ENCODE measurements around the gene ZNF365.

DNA sequence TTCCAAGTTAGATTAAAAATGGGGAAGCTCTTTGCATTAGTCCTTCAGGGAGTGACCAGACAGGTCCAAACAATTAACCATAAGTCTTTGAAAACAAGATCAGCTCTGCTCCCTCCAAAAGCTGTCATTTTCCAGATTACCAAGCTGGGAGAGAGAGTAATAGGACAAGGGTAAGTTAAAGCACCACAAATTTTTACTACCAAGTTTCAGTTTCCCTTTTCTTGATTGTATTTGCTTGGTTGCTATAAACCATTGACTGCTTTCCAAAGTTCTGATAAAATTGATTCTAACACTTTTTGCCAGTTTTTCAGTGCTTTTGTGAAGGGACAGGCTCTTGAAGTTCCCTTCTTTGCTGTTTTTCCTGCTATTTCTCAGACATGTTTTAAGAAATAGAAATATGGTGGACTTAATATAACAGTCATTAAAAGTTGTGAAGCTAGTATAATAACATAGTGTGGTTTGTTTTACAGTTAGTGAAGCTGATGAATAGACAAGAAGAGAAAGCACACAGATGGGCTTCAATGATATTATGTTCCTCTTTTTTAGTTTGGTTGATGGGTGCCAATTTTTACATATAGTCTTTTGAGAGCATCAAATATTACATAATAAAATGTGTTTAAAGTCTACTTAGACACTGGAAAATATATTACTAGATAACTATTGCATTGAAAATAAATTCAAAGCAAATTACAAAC is 40.0 kb upstream of the ZNF365 start:
- TF ChIP-seq ZFP30 (CRISPR knock-in tag; IDR thresholded peaks at IDR 0.05) = no peak
- TF ChIP-seq ESRRG (CRISPR knock-in tag; IDR thresholded peaks at IDR 0.05) = no peak
- no peak for TF ChIP-seq TOX (CRISPR knock-in tag; IDR thresholded peaks at IDR 0.05; ENCODE audit: borderline replicate concordance)
- TF ChIP-seq, protein P1, sequence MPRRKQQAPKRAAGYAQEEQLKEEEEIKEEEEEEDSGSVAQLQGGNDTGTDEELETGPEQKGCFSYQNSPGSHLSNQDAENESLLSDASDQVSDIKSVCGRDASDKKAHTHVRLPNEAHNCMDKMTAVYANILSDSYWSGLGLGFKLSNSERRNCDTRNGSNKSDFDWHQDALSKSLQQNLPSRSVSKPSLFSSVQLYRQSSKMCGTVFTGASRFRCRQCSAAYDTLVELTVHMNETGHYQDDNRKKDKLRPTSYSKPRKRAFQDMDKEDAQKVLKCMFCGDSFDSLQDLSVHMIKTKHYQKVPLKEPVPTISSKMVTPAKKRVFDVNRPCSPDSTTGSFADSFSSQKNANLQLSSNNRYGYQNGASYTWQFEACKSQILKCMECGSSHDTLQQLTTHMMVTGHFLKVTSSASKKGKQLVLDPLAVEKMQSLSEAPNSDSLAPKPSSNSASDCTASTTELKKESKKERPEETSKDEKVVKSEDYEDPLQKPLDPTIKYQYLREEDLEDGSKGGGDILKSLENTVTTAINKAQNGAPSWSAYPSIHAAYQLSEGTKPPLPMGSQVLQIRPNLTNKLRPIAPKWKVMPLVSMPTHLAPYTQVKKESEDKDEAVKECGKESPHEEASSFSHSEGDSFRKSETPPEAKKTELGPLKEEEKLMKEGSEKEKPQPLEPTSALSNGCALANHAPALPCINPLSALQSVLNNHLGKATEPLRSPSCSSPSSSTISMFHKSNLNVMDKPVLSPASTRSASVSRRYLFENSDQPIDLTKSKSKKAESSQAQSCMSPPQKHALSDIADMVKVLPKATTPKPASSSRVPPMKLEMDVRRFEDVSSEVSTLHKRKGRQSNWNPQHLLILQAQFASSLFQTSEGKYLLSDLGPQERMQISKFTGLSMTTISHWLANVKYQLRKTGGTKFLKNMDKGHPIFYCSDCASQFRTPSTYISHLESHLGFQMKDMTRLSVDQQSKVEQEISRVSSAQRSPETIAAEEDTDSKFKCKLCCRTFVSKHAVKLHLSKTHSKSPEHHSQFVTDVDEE (CRISPR knock-in tag; IDR thresholded peaks at IDR 0.05) = no peak
- TF ChIP-seq ZC3H10 (CRISPR knock-in tag; IDR thresholded peaks at IDR 0.05) = no peak
- no peak for TF ChIP-seq OSR1 (CRISPR knock-in tag; IDR thresholded peaks at IDR 0.05)
- no peak for TF ChIP-seq SNAI2 (CRISPR knock-in tag; IDR thresholded peaks at IDR 0.05)
- TF ChIP-seq BACH2 (CRISPR knock-in tag; IDR thresholded peaks at IDR 0.05; ENCODE audit: borderline replicate concordance) = no peak
- no peak for TF ChIP-seq ZNF70 (CRISPR knock-in tag; IDR thresholded peaks at IDR 0.05)
- TF ChIP-seq ARNTL (CRISPR knock-in tag; IDR thresholded peaks at IDR 0.05; ENCODE audit: borderline replicate concordance, low read depth) = no peak
- no peak for TF ChIP-seq CSDC2 (CRISPR knock-in tag; IDR thresholded peaks at IDR 0.05)
- TF ChIP-seq ZFP3 (CRISPR knock-in tag; IDR thresholded peaks at IDR 0.05) = no peak
- TF ChIP-seq, protein P2, sequence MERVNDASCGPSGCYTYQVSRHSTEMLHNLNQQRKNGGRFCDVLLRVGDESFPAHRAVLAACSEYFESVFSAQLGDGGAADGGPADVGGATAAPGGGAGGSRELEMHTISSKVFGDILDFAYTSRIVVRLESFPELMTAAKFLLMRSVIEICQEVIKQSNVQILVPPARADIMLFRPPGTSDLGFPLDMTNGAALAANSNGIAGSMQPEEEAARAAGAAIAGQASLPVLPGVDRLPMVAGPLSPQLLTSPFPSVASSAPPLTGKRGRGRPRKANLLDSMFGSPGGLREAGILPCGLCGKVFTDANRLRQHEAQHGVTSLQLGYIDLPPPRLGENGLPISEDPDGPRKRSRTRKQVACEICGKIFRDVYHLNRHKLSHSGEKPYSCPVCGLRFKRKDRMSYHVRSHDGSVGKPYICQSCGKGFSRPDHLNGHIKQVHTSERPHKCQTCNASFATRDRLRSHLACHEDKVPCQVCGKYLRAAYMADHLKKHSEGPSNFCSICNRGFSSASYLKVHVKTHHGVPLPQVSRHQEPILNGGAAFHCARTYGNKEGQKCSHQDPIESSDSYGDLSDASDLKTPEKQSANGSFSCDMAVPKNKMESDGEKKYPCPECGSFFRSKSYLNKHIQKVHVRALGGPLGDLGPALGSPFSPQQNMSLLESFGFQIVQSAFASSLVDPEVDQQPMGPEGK (CRISPR knock-in tag; IDR thresholded peaks at IDR 0.05; ENCODE audit: borderline replicate concordance) = no peak
- TF ChIP-seq, protein P3, sequence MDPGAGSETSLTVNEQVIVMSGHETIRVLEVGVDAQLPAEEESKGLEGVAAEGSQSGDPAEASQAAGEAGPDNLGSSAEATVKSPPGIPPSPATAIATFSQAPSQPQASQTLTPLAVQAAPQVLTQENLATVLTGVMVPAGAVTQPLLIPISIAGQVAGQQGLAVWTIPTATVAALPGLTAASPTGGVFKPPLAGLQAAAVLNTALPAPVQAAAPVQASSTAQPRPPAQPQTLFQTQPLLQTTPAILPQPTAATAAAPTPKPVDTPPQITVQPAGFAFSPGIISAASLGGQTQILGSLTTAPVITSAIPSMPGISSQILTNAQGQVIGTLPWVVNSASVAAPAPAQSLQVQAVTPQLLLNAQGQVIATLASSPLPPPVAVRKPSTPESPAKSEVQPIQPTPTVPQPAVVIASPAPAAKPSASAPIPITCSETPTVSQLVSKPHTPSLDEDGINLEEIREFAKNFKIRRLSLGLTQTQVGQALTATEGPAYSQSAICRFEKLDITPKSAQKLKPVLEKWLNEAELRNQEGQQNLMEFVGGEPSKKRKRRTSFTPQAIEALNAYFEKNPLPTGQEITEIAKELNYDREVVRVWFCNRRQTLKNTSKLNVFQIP (CRISPR knock-in tag; IDR thresholded peaks at IDR 0.05; ENCODE audit: borderline replicate concordance, low read depth) = no peak
